Esophagus (tissue), 2 donors: ENCODE measurements around the gene PGAM5. TPM values are rescaled to one million over a fixed set of nuclear protein-coding genes. Genes with fewer than 3 reads are reported as not detected.
"Not testable (repeated sequence)": the region's sequence is repeated elsewhere in the genome, so short reads cannot be mapped to it uniquely, and the experiment has no call there.

ENCODE experiments used
- H3K27ac ChIP-seq, 2 donors: one replicate each; pipeline ENCODE4 v1.5.1; 2013; ENCODE audit warnings: low read depth in 2 of 2, mild to moderate bottlenecking in 2 of 2, inconsistent platforms in 1 of 2, low read length in 1 of 2, moderate library complexity in 1 of 2
- H3K27me3 ChIP-seq, 2 donors: one replicate each; pipeline ENCODE4 v1.6.1; 2013; ENCODE audit warnings: low read length in 2 of 2, control low read depth in 1 of 2, mild to moderate bottlenecking in 1 of 2; ENCODE audit not compliant: insufficient read depth in 2 of 2, control insufficient read depth in 1 of 2
- H3K36me3 ChIP-seq, 2 donors: one replicate each; pipeline ENCODE4 v1.6.1; 2013; ENCODE audit warnings: low read length in 1 of 2; ENCODE audit not compliant: control insufficient read depth in 2 of 2, insufficient read depth in 2 of 2
- H3K4me1 ChIP-seq, 2 donors: one replicate each; pipeline ENCODE4 v1.6.1; 2013; ENCODE audit warnings: low read length in 1 of 2; ENCODE audit not compliant: control insufficient read depth in 2 of 2, insufficient read depth in 2 of 2
- H3K4me3 ChIP-seq, 2 donors: one replicate each; pipeline ENCODE4 v1.5.1; 2013; ENCODE audit warnings: low read length in 2 of 2, mild to moderate bottlenecking in 2 of 2, low read depth in 1 of 2, moderate library complexity in 1 of 2
- H3K9me3 ChIP-seq, 2 donors: one replicate each; pipeline ENCODE4 v1.6.1; 2013; ENCODE audit warnings: mild to moderate bottlenecking in 2 of 2, low read depth in 1 of 2, low read length in 1 of 2, moderate library complexity in 1 of 2; ENCODE audit not compliant: control insufficient read depth in 2 of 2, insufficient read depth in 1 of 2
- WGBS, 2 donors: extraction: QIAGEN DNeasy Blood & Tissue Kit; methylation state at CpG; one replicate each; pipeline ENCODE4 v1.1.7; 2013; 5-methylcytosine and 5-hydroxymethylcytosine counted together
- polyA plus RNA-seq, 2 donors: library from polyadenylated mRNA; stranded (reverse); fragments of 200-250 nt; gene quantifications; one replicate each; pipeline ENCODE4 v1.2.3, GENCODE V29; 2013
- donor health status: healthy with polysubstance abuse.
- donor health status: Bipolar disorder and iron deficiency.

PGAM5 gene
- polyA plus RNA-seq, 2 donors = 19.1 to 20.5 TPM

GRCh38 chr12:132753670-132754069 is 43.0 kb downstream of the PGAM5 start:
- H3K36me3 ChIP-seq = peaks cover 16 to 27% of the 10 kb centered on the region in 2 donors
- WGBS, 2 donors = 95 to 97% methylated on average over 7 of the region's 7 CpGs

DNA sequence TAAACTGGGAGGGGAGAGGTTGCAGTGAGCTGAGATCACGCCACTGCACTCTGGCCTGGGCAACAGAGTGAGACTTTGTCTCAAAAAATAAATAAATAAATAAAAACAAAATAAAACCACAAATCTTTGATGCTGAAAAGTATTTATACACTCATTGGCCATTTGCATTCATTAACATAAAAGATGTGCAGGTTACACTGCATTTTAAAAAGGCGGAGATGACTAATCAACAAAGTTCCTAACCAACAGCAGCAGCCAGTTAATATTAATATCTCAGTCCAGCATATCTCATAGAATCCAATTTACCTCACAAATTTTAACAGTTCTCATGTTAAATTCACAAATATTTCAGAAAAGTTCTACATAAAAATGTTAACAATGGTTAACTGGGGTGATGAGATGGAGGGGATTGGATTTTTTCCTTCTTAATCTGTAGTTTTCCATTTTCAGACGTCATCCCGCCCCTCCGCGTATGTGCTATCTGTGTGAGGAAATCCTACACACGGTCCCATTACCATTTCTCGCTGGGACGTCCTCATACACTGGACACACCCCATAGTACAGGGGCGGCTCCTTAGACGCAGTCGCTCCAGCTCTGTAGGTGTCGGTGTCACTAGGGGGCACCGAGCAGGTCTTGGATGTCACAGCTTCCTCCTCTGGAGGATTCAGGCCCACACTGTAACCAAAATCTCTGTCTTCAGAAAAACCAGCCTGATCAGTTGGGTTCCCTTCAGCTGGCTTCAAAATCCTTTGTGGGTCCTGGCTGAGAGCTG is 43.7 kb downstream of the PGAM5 start:
- peaks cover 12 to 23% of the 10 kb centered on the region in 2 donors for H3K36me3 ChIP-seq
- 83 to 85% methylated on average over 14 of the region's 14 CpGs for WGBS, 2 donors

More at GRCh38 chr12:132753670-132754069, 43.0 kb downstream of the PGAM5 start:
- H3K27me3 ChIP-seq, H3K27ac ChIP-seq, H3K9me3 ChIP-seq, H3K4me3 ChIP-seq, H3K4me1 ChIP-seq: not testable (repeated sequence)

DNA sequence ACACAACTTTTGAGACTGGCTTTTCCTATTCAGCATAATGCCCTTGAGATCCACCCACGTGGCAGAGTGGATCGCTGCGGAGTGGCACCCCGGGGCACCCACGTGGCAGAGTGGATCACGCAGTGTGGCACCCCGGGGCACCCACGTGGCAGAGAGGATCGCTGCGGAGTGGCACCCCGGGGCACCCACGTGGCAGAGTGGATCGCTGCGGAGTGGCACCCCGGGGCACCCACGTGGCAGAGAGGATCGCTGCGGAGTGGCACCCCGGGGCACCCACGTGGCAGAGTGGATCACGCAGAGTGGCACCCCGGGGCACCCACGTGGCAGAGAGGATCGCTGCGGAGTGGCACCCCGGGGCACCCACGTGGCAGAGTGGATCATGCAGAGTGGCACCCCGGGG is 48.2 kb downstream of the PGAM5 start:
- H3K9me3 ChIP-seq, H3K27me3 ChIP-seq, H3K27ac ChIP-seq, H3K36me3 ChIP-seq, H3K4me1 ChIP-seq, H3K4me3 ChIP-seq: not testable (repeated sequence)
- WGBS, 2 donors = 87 to 88% methylated on average over 22 to 28 of the region's 28 CpGs

More for the DNA sequence above, 43.7 kb downstream of the PGAM5 start:
- Histone ChIP-seq H3K4me1 (no peaks in the 10 kb centered on the region), H3K27ac (no peak overlapping the region), H3K27me3 (no peaks in the 10 kb centered on the region), H3K4me3 (no peak overlapping the region), H3K9me3 (no peaks in the 10 kb centered on the region)

DNA sequence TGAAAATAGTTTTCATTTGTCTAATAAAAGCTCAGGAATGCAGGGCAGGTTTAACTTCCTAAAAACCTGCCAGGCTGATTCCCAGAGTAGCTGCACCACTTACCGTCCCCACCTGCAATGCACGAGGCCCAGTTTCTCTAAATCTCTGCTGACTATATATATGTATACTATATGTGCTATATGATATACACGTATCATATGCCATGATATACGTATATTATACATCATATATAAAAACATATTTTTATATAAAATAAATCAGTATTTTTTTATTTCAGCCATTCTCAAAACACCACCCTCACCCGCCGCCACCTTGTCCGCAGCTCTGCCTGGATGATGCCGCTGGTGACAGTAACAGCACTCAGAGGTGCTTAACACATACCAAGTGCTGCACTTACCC is 48.7 kb downstream of the PGAM5 start:
- Histone ChIP-seq H3K4me1 (peaks cover 3 to 6% of the 10 kb centered on the region in 2 donors), H3K27me3 (no peaks in the 10 kb centered on the region), H3K27ac (no peak overlapping the region), H3K4me3 (no peak overlapping the region), H3K9me3 (no peaks in the 10 kb centered on the region), H3K36me3 (peaks cover 5% of the 10 kb centered on the region in 2 donors)
- 94 to 95% methylated on average over 8 of the region's 8 CpGs for WGBS, 2 donors

GRCh38 chr12:132761032-132761920 is 50.6 kb downstream of the PGAM5 start, which contains the start of gene ANKLE2:
Gene ANKLE2, minus strand, starts transcription at chr12:132761832. Its CDS starts 34 bp downstream, at chr12:132761798.
- Histone ChIP-seq H3K4me1 (peaks cover 3 to 6% of the 10 kb centered on the region in 2 donors), H3K36me3 (no peaks in the 10 kb centered on the region), H3K4me3 (peak within 1 kb of the TSS; percentile 87 to 88), H3K27ac (peak within 1 kb of the TSS; percentile 98 to 99), H3K27me3 (no peaks in the 10 kb centered on the region), H3K9me3 (no peaks in the 10 kb centered on the region)
- WGBS, 2 donors = 0 to 1% methylated on average over 70 to 97 of the region's 97 CpGs

GRCh38 chr12:132761921-132762583 is 51.4 kb downstream of the PGAM5 start:
- no peaks in the 10 kb centered on the region for H3K36me3 ChIP-seq
- 0 to 1% methylated on average over 70 to 89 of the region's 89 CpGs for WGBS, 2 donors
- peaks cover 3 to 6% of the 10 kb centered on the region in 2 donors for H3K4me1 ChIP-seq
- peak overlapping the region; percentile 69 to 88 for H3K4me3 ChIP-seq
- peak overlapping the region; percentile 98 to 99 for H3K27ac ChIP-seq
- no peaks in the 10 kb centered on the region for H3K27me3 ChIP-seq
- H3K9me3 ChIP-seq = no peaks in the 10 kb centered on the region

GRCh38 chr12:132764231-132764630 is 53.6 kb downstream of the PGAM5 start:
- Histone ChIP-seq H3K4me1 (peaks cover 3 to 6% of the 10 kb centered on the region in 2 donors), H3K27ac (no peak overlapping the region), H3K36me3 (no peaks in the 10 kb centered on the region), H3K9me3 (no peaks in the 10 kb centered on the region), H3K4me3 (no peak overlapping the region), H3K27me3 (no peaks in the 10 kb centered on the region)
- 92 to 93% methylated on average over 19 to 20 of the region's 20 CpGs for WGBS, 2 donors

- Histone ChIP-seq H3K27ac (no peak overlapping the region), H3K4me1 (peaks cover under 1 to 2% of the 10 kb centered on the region in 2 donors), H3K36me3 (peaks cover 0 to 3% of the 10 kb centered on the region in 2 donors), H3K27me3 (no peaks in the 10 kb centered on the region), H3K4me3 (no peak overlapping the region), H3K9me3 (no peaks in the 10 kb centered on the region)
- WGBS, 2 donors = 72 to 73% methylated on average over 11 of the region's 11 CpGs
Observed at GRCh38 chr12:132765361-132765760, 54.7 kb downstream of the PGAM5 start.

DNA sequence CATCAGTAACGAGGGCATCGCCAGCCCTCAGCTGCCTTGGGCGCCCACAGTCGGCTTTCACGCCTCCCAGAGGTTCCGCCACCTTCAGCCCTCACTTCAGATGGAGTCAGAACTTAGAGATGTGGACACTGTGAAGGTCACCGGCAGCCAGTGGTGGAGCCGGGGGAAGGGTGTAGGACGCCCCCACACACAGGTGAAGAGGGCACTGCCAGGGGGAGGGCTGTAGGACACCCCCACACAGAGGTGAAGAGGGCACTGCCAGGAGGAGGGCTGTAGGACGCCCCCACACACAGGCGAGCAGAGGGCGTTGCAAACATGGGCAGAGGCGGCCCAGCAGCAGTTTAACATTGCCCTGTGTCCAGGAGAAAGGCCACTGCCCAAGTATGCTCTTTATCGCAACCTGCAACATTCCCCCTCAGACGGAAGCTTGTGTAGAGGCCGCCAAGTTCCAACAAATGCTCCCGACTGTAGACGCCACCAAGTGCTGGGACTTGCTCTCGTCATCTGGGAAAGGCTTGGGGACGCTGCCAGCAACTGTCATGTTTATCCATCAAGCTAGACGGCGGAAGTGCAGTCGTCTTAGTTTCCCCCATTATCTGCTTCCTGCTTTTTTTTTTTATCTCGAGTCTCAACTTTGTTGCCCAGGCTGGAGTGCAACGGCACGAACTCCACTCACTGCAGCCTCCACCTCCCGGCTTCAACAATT is 55.9 kb downstream of the PGAM5 start:
- H3K36me3 ChIP-seq = peaks cover 0 to 5% of the 10 kb centered on the region in 2 donors
- WGBS, 2 donors = 67 to 70% methylated on average over 27 of the region's 27 CpGs
- H3K27me3 ChIP-seq = no peaks in the 10 kb centered on the region
- no peak overlapping the region for H3K27ac ChIP-seq
- H3K4me3 ChIP-seq = no peak overlapping the region
- no peaks in the 10 kb centered on the region for H3K9me3 ChIP-seq
- no peaks in the 10 kb centered on the region for H3K4me1 ChIP-seq
